Measurements from ENCODE around the gene GET4. TPM values are rescaled to one million over a fixed set of nuclear protein-coding genes. Genes with fewer than 3 reads are reported as not detected.
A peak's percentile ranks its signal among the peaks of the same experiment; 100 is the strongest.

The GET4 gene
- total and polyA plus RNA-seq, 2 of the 13 experiments (the other 11 are each of a cell fraction or from before 2014, with no cell fraction given): 28.2 to 35.2 TPM

- BruUV-seq (replicated peaks): no TSS peak
- Histone ChIP-seq H3K4me1 (ENCODE audit: insufficient read depth, low read length) (peaks cover 8% of the 10 kb centered on the region; the same call in 1 of the 2 replicates), H3K9ac (ENCODE audit: insufficient read depth, low read depth, low read length) (no peak overlapping the region), H3K4me3 (replicated peaks in 1 of 3; ENCODE audit: insufficient read depth in 1 of 3, low read depth in 2 of 3, low read length in 3 of 3) (no peak overlapping the region), H3K4me2 (ENCODE audit: low read depth, low read length) (no peak overlapping the region), H3K36me3 (replicated peaks in 1 of 2; ENCODE audit: control insufficient read depth in 1 of 2, insufficient read depth in 2 of 2, low read length in 2 of 2) (no peaks in the 10 kb centered on the region), H4K20me1 (ENCODE audit: insufficient read depth, low read length) (no peaks in the 10 kb centered on the region), H3K9me3 (ENCODE audit: low read length) (no peaks in the 10 kb centered on the region), H3K27ac (ENCODE audit: extremely low read length, insufficient read depth, low read length) (no peak overlapping the region), H2AFZ (ENCODE audit: low read length) (no peak overlapping the region), H3K27me3 (ENCODE audit: control insufficient read depth in 1 of 2, insufficient read depth in 2 of 2, low read length in 2 of 2) (no peaks in the 10 kb centered on the region; a peak in 1 of 5 replicates), H3K79me2 (ENCODE audit: insufficient read depth, low read length) (no peaks in the 10 kb centered on the region)
- whole genome bisulfite sequencing (ENCODE audit: low lambda C conversion rate): 97% methylated on average over 32 of the region's 58 CpGs
- in situ Hi-C loops (cut with HindIII; ENCODE audit: extremely low pct_ligation_motif_present, low pct_unique_long_range_greater_than_20kb) (no loop called here), intact Hi-C loops (cut with micrococcal nuclease; ENCODE audit: unreplicated experiment) (loop anchor here (10.0 kb wide), 1 partner anchor 45 kb away; the partner anchor contains the start of gene ADAP1)
- ChIA-PET CTCF (ENCODE audit: low intra/inter-chr PET ratio, low total read pairs) (no interaction called here), POLR2A (interaction anchor here (1.9 kb wide), 1 partner anchor 8 kb away, joined by 6 read pairs; no protein-coding TSS in a partner anchor)
- DNase-seq (ENCODE audit: low spot score): no peak
- FAIRE-seq: no peak
- ATAC-seq: no peak
- TF ChIP-seq BRD4 (CRISPR knock-in tag; IDR thresholded peaks at IDR 0.05): no peak
- no peak for TF ChIP-seq ZNF18 (CRISPR knock-in tag; IDR thresholded peaks at IDR 0.05; ENCODE audit: insufficient replicate concordance)
- peak; percentile 87 for TF ChIP-seq ZKSCAN1 (IDR thresholded peaks at IDR 0.05; ENCODE audit: low read length)
- no peak for TF ChIP-seq ZNF317 (CRISPR knock-in tag; IDR thresholded peaks at IDR 0.05)
Observed at GRCh38 chr7:909358-910329, 33.3 kb downstream of the GET4 start.

DNA sequence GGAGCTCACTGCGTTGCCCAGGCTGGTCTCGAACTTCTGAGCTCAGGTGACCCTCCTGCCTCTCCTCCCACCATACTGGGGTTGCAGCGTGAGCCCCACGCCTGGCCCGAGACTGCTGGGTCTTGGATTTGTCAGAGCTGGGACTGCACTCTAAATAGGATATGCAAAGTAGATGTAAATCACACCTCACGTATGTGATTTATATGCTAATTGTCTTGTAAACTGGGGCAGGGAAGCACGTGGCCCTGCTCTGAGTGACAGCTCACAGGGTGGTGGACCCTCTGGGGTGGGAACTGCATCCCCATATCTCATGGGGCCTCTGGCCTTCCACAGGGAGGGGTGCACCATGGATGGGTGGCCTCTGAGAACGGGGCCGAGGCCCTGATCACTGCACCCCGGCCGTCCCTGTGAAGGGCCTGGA, 34.1 kb downstream of the GET4 start:
- CTCF ChIA-PET (ENCODE audit: low intra/inter-chr PET ratio, low total read pairs): no interaction called here
- TF ChIP-seq ZBTB20 (CRISPR knock-in tag; IDR thresholded peaks at IDR 0.05; ENCODE audit: borderline replicate concordance, low read depth): no peak
- TF ChIP-seq RFX5 (IDR thresholded peaks at IDR 0.05; ENCODE audit: low read depth, low read length): no peak
- no peak for TF ChIP-seq FUBP1 (CRISPR knock-in tag; IDR thresholded peaks at IDR 0.05; ENCODE audit: borderline replicate concordance)
- TF ChIP-seq ZBTB46 (CRISPR knock-in tag; IDR thresholded peaks at IDR 0.05; ENCODE audit: borderline replicate concordance): no peak
- TF ChIP-seq NAIF1 (CRISPR knock-in tag; IDR thresholded peaks at IDR 0.05; ENCODE audit: borderline replicate concordance): no peak
- no peak for TF ChIP-seq NFRKB (IDR thresholded peaks at IDR 0.05)

More for the DNA sequence above, 34.1 kb downstream of the GET4 start:
- no peak overlapping the region for H3K4me3 ChIP-seq (replicated peaks in 1 of 3; ENCODE audit: insufficient read depth in 1 of 3, low read depth in 2 of 3, low read length in 3 of 3)
- H4K20me1 ChIP-seq (ENCODE audit: insufficient read depth, low read length): no peaks in the 10 kb centered on the region
- H3K27ac ChIP-seq (ENCODE audit: extremely low read length, insufficient read depth, low read length): no peak overlapping the region
- 98% methylated on average over 6 of the region's 11 CpGs for WGBS (ENCODE audit: low lambda C conversion rate)
- no peaks in the 10 kb centered on the region for H3K79me2 ChIP-seq (ENCODE audit: insufficient read depth, low read length)
- no peak overlapping the region for H2AFZ ChIP-seq (ENCODE audit: low read length)
- no peak for DNase-seq (ENCODE audit: low spot score)
- H3K9ac ChIP-seq (ENCODE audit: insufficient read depth, low read depth, low read length): no peak overlapping the region
- no peaks in the 10 kb centered on the region for H3K36me3 ChIP-seq (replicated peaks in 1 of 2; ENCODE audit: control insufficient read depth in 1 of 2, insufficient read depth in 2 of 2, low read length in 2 of 2)
- in situ Hi-C loops (cut with HindIII; ENCODE audit: extremely low pct_ligation_motif_present, low pct_unique_long_range_greater_than_20kb): no loop called here
- peaks cover 8% of the 10 kb centered on the region; the same call in 1 of the 2 replicates for H3K4me1 ChIP-seq (ENCODE audit: insufficient read depth, low read length)
- no peak for ATAC-seq
- no peak overlapping the region for H3K4me2 ChIP-seq (ENCODE audit: low read depth, low read length)
- POLR2A ChIA-PET: interaction anchor here (1.9 kb wide), 1 partner anchor 9 kb away, joined by 6 read pairs; no protein-coding TSS in a partner anchor
- H3K9me3 ChIP-seq (ENCODE audit: low read length): no peaks in the 10 kb centered on the region
- no peaks in the 10 kb centered on the region; a peak in 1 of 5 replicates for H3K27me3 ChIP-seq (ENCODE audit: control insufficient read depth in 1 of 2, insufficient read depth in 2 of 2, low read length in 2 of 2)
- FAIRE-seq: no peak
- BruUV-seq (replicated peaks): no TSS peak
- intact Hi-C loops (cut with micrococcal nuclease; ENCODE audit: unreplicated experiment): no loop called here

All from HepG2 (cell line).